Suprapubic skin (tissue), 4 donors: ENCODE data around the gene MYH11. TPM values are rescaled to one million over a fixed set of nuclear protein-coding genes. Genes with fewer than 3 reads are reported as not detected.

Experiments used
- DNase-seq, 2 donors: peaks; one replicate each; pipeline ENCODE4 v3.0.0-alpha.2; 2019; ENCODE audit warnings: low spot score in 2 of 2
- H3K27ac ChIP-seq: fragments of 200-600 bp; sonication (generic); one replicate; pipeline ENCODE4 v1.5.1; 2019
- H3K27me3 ChIP-seq: fragments of 200-600 bp; sonication (generic); one replicate; pipeline ENCODE4 v1.5.1; 2019
- H3K36me3 ChIP-seq: fragments of 200-600 bp; sonication (generic); one replicate; pipeline ENCODE4 v1.5.1; 2019
- H3K4me1 ChIP-seq: fragments of 200-600 bp; sonication (generic); one replicate; pipeline ENCODE4 v1.5.1; 2019
- H3K4me3 ChIP-seq: fragments of 200-600 bp; sonication (generic); one replicate; pipeline ENCODE4 v1.5.1; 2019; ENCODE audit warnings: mild to moderate bottlenecking
- H3K9me3 ChIP-seq: fragments of 200-600 bp; sonication (generic); one replicate; pipeline ENCODE4 v1.5.1; 2019
- EP300 ChIP-seq: sonication (generic); formaldehyde crosslinking; IDR thresholded peaks from one replicate; pipeline ENCODE4 v1.6.1; 2017; ENCODE audit warnings: antibody characterized with exemption
- POLR2A ChIP-seq, 2 donors: fragments of 450-650 bp; IDR thresholded peaks; one replicate each; pipeline ENCODE4 v1.6.1; 2017; ENCODE audit warnings: antibody characterized with exemption in 2 of 2, mild to moderate bottlenecking in 2 of 2, moderate library complexity in 2 of 2
- POLR2AphosphoS5 ChIP-seq, 3 donors: sonication (generic); formaldehyde crosslinking; IDR thresholded peaks; one replicate each; pipeline ENCODE4 v1.6.1; 2017; ENCODE audit warnings: antibody characterized with exemption in 3 of 3
- WGBS: methylation state at CpG from one replicate; pipeline ENCODE4 v1.1.5; 2018; 5-methylcytosine and 5-hydroxymethylcytosine counted together
- total RNA-seq, 4 donors: library from RNA; depleted of rRNA; stranded (reverse); fragments of >200 nt; gene quantifications; one replicate each; pipeline ENCODE4 v1.1.0, GENCODE V29; 2016
- TF ChIP-seq, protein P1 (sequence below), 2 donors: fragments of 200-600 bp in 1 of 2; fragments of 450-650 bp in 1 of 2; sonication (generic) in 1 of 2; IDR thresholded peaks; one replicate each; pipeline ENCODE4 v1.5.1; 2016 to 2019; ENCODE audit warnings: antibody characterized with exemption in 2 of 2, mild to moderate bottlenecking in 1 of 2, moderate library complexity in 1 of 2

MYH11 gene
- total RNA-seq, 4 donors from 2014 or later: 24.2 to 54.8 (median 36.0) TPM

DNA sequence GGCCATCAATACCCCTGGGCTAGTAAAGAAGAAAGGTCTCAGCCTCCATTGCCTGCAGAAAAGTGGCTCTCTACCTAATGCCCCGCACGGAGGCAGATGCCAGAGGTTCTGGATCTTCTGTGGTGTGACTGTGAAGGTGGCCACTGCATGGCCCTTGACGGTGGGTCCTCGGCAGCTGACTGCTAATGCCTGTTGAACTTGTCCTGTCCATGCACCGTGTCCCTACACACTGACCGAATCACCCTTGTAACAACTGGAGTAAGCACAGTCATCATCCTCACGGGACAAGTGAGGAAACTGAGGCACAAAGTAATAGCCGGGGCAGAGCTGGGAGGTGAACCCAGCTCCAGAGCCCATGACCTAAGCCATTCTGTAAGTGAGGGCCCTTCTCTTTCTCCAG lies 48.8 kb downstream of the MYH11 start:
- TF ChIP-seq POLR2A (IDR thresholded peaks at IDR 0.05) (no peak), POLR2AphosphoS5 (IDR thresholded peaks at IDR 0.05) (no peak), EP300 (no peak)
- TF ChIP-seq, protein P1, sequence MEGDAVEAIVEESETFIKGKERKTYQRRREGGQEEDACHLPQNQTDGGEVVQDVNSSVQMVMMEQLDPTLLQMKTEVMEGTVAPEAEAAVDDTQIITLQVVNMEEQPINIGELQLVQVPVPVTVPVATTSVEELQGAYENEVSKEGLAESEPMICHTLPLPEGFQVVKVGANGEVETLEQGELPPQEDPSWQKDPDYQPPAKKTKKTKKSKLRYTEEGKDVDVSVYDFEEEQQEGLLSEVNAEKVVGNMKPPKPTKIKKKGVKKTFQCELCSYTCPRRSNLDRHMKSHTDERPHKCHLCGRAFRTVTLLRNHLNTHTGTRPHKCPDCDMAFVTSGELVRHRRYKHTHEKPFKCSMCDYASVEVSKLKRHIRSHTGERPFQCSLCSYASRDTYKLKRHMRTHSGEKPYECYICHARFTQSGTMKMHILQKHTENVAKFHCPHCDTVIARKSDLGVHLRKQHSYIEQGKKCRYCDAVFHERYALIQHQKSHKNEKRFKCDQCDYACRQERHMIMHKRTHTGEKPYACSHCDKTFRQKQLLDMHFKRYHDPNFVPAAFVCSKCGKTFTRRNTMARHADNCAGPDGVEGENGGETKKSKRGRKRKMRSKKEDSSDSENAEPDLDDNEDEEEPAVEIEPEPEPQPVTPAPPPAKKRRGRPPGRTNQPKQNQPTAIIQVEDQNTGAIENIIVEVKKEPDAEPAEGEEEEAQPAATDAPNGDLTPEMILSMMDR (IDR thresholded peaks at IDR 0.05): no peak
- Histone ChIP-seq H3K9me3 (no peaks in the 10 kb centered on the region), H3K4me1 (peaks cover 15% of the 10 kb centered on the region), H3K27ac (no peak overlapping the region), H3K4me3 (no peak overlapping the region), H3K27me3 (peaks cover 14% of the 10 kb centered on the region), H3K36me3 (no peaks in the 10 kb centered on the region)
- WGBS: 92% methylated on average over 8 of the region's 8 CpGs
- no peak for DNase-seq

DNA sequence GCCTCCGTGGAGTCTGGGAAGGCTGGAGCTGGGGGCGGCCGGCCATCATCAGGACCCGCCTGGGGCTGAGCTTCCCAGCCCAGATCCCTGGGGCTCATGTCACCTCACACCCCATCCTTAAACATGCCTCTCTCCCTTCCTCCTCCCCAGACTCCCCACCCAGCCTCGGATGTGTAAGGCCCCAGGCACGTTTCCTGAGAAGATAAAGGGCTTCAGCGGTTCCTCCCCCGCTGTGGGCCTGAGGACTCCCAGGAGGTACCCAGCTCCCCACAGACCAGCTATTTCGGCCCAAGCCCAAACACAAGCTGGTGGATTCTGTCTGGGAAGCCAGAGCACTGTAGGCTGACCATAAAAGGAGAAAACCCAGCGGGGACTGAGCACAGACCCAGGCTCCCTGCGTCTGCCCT lies 49.2 kb downstream of the MYH11 start:
- Histone ChIP-seq H3K9me3 (no peaks in the 10 kb centered on the region), H3K4me1 (peaks cover 15% of the 10 kb centered on the region), H3K4me3 (no peak overlapping the region), H3K27ac (no peak overlapping the region), H3K27me3 (peaks cover 14% of the 10 kb centered on the region), H3K36me3 (no peaks in the 10 kb centered on the region)
- WGBS: 68% methylated on average over 8 of the region's 11 CpGs
- no peak for TF ChIP-seq POLR2A (IDR thresholded peaks at IDR 0.05)
- no peak for TF ChIP-seq POLR2AphosphoS5 (IDR thresholded peaks at IDR 0.05)
- TF ChIP-seq, protein P1 (IDR thresholded peaks at IDR 0.05): no peak
- no peak for TF ChIP-seq EP300
- no peak for DNase-seq

DNA sequence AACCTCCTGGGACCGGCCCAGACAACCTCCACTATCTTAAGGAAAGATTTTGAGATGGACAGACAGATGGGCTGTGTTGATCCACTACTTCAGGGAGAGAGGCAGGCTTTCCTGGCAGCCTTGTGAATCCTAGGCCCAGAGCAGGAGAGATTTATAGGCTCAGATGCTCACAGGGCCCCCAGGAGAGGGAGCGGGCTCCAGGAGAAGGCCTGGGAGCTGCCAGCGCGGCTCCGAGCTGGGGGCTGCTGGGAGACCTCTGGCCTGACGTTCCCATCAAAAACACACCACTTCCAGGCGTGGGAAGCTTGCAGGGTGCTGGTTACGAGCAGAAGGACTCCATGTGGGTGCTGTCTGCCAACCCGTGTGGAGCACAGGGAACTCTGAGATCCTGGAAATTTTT lies 53.2 kb downstream of the MYH11 start:
- Histone ChIP-seq H3K4me1 (no peaks in the 10 kb centered on the region), H3K36me3 (no peaks in the 10 kb centered on the region), H3K4me3 (no peak overlapping the region), H3K27ac (no peak overlapping the region), H3K27me3 (peaks cover 11% of the 10 kb centered on the region), H3K9me3 (no peaks in the 10 kb centered on the region)
- DNase-seq: no peak
- WGBS: 84% methylated on average over 9 of the region's 9 CpGs
- no peak for TF ChIP-seq EP300
- no peak for TF ChIP-seq POLR2AphosphoS5 (IDR thresholded peaks at IDR 0.05)
- TF ChIP-seq, protein P1 (IDR thresholded peaks at IDR 0.05): no peak
- no peak for TF ChIP-seq POLR2A (IDR thresholded peaks at IDR 0.05)

DNA sequence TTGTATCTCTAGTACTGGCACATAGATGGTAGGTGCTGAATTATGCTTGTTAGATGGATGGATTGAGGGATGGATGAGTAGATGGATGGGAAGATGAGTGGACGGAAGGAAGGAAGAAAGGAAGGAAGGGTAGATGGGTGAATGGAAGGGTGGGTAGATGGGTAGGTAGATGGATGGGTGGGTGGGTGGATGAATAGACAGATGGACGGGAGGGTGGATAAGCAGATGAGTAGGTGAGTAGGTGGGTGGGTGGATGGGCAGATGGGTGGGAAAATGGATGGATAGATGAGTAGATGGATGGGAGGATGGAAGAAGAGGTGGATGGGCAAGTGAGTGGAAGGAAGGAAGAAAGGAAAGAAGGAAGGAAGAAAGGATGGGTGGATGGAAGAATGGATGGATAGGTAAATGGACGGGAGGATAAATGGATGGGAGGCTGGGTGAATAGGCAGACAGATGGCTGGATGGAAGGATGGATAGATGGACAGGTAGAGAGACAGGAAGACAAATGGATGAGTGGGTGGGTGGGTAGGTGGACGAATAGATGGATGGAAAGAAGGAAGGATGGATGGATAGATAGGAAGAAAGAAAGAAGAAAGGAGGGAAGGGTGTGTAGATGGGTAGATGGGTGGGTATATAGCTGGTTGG lies 56.9 kb downstream of the MYH11 start:
- DNase-seq: no peak
- H3K27ac ChIP-seq: no peak overlapping the region
- WGBS: 89% methylated on average over 4 of the region's 4 CpGs
- no peaks in the 10 kb centered on the region for H3K4me1 ChIP-seq
- TF ChIP-seq POLR2AphosphoS5 (IDR thresholded peaks at IDR 0.05) (no peak), POLR2A (IDR thresholded peaks at IDR 0.05) (no peak), EP300 (no peak)
- H3K9me3 ChIP-seq: no peaks in the 10 kb centered on the region
- H3K27me3 ChIP-seq: no peaks in the 10 kb centered on the region
- H3K4me3 ChIP-seq: no peak overlapping the region
- H3K36me3 ChIP-seq: no peaks in the 10 kb centered on the region

DNA sequence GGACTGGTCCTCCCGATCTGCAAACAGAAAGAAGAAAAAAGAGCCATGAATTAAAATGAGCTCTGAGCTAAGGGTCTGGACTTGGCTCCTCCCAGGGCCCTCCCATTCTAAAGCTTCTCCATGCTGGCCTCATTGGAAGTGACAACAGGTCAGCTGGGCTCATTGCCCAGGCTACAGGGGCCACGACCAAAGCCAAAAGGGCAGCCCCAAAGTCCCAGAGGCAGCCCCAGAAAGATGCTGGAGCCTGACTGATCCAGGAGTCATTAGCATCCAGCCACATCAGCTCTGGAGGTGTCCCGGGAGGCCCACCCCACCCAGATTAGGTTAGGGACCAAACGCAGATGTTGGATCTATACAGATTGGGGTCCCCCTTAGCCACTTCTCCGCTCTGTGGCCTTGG lies 58.2 kb downstream of the MYH11 start:
- TF ChIP-seq POLR2A (IDR thresholded peaks at IDR 0.05): no peak
- TF ChIP-seq POLR2AphosphoS5 (IDR thresholded peaks at IDR 0.05): no peak
- TF ChIP-seq, protein P1 (IDR thresholded peaks at IDR 0.05): no peak
- no peak for TF ChIP-seq EP300
- H3K9me3 ChIP-seq: no peaks in the 10 kb centered on the region
- peak in 1 of 2 donors; percentile 33 for DNase-seq
- WGBS: 80% methylated on average over 5 of the region's 5 CpGs
- no peaks in the 10 kb centered on the region for H3K4me1 ChIP-seq
- no peaks in the 10 kb centered on the region for H3K36me3 ChIP-seq
- no peak overlapping the region for H3K4me3 ChIP-seq
- no peak overlapping the region for H3K27ac ChIP-seq
- H3K27me3 ChIP-seq: no peaks in the 10 kb centered on the region

DNA sequence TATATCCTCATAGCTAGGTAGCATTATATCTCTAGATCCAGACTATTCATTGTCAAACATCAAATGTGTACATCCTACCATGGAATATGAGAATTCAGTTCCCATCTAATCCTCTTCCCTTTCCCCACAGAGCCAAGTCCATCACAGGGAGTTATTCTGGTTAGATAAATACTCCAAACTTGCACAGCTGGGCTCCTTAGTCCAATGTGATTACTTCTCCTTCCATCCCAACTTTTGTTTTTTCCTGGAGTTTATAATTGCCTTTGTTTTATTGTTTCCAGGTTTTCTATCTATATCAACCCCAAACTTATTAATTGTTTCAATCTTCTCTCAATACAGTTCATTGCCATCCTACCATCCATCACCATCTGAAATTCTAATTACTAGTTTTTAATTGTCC lies 59.9 kb downstream of the MYH11 start:
- H3K27ac ChIP-seq: no peak overlapping the region
- no peak for TF ChIP-seq POLR2A (IDR thresholded peaks at IDR 0.05)
- TF ChIP-seq, protein P1 (IDR thresholded peaks at IDR 0.05): no peak
- TF ChIP-seq EP300: no peak
- no peak for TF ChIP-seq POLR2AphosphoS5 (IDR thresholded peaks at IDR 0.05)
- H3K9me3 ChIP-seq: no peaks in the 10 kb centered on the region
- DNase-seq: no peak
- H3K27me3 ChIP-seq: no peaks in the 10 kb centered on the region
- no peak overlapping the region for H3K4me3 ChIP-seq
- no peaks in the 10 kb centered on the region for H3K36me3 ChIP-seq
- H3K4me1 ChIP-seq: no peaks in the 10 kb centered on the region
